Transverse colon (tissue), 4 donors: ENCODE results near the gene DDHD1. TPM values are rescaled to one million over a fixed set of nuclear protein-coding genes. Genes with fewer than 3 reads are reported as not detected.
"Not testable (repeated sequence)": the region's sequence is repeated elsewhere in the genome, so short reads cannot be mapped to it uniquely, and the experiment has no call there.

Source experiments
- DNase-seq: peaks from one replicate; pipeline ENCODE4 v3.0.0-alpha.2; 2019
- H3K27ac ChIP-seq, 4 donors: fragments of 200-600 bp; sonication (generic); 2 replicates each; pipeline ENCODE4 v1.5.1; 2016 to 2018; ENCODE audit warnings: inconsistent platforms in 4 of 4
- H3K27me3 ChIP-seq: fragments of 200-600 bp; sonication (generic); 2 replicates; pipeline ENCODE4 v1.5.1; 2017; ENCODE audit warnings: inconsistent platforms
- H3K36me3 ChIP-seq, 4 donors: fragments of 200-600 bp; sonication (generic); 2 replicates each; pipeline ENCODE4 v1.5.1; 2017 to 2019; ENCODE audit warnings: inconsistent platforms in 4 of 4
- H3K4me1 ChIP-seq, 4 donors: fragments of 200-600 bp; sonication (generic); 2 replicates each; pipeline ENCODE4 v1.5.1; 2017 to 2020; ENCODE audit warnings: inconsistent platforms in 4 of 4
- H3K4me3 ChIP-seq, 4 donors: fragments of 200-600 bp; sonication (generic); 1 replicate in 1 of 4; 2 replicates in 3 of 4; pipeline versions ENCODE4 v1.5.1 to v1.6.1; 2017 to 2019; ENCODE audit warnings: inconsistent platforms in 4 of 4
- H3K9me3 ChIP-seq, 2 donors: fragments of 200-600 bp; sonication (generic); 2 replicates each; pipeline ENCODE4 v1.5.1; 2017 to 2019; ENCODE audit warnings: inconsistent platforms in 2 of 2
- CTCF ChIP-seq, 5 experiments: fragments of 200-600 bp in 3 of 5; fragments of 450-650 bp in 2 of 5; sonication (generic) in 3 of 5; IDR thresholded peaks; 1 replicate in 2 of 5; 2 replicates in 3 of 5; pipeline ENCODE4 v1.5.1; 2016 to 2017; ENCODE audit warnings: antibody characterized with exemption in 5 of 5, inconsistent platforms in 3 of 5, mild to moderate bottlenecking in 2 of 5, moderate library complexity in 1 of 5
- EP300 ChIP-seq: sonication (generic); formaldehyde crosslinking; IDR thresholded peaks from one replicate; pipeline ENCODE4 v1.6.1; 2017; ENCODE audit warnings: antibody characterized with exemption, low read depth
- POLR2A ChIP-seq: fragments of 450-650 bp; IDR thresholded peaks from one replicate; pipeline ENCODE4 v1.6.1; 2016; ENCODE audit warnings: antibody characterized with exemption, mild to moderate bottlenecking, moderate library complexity
- POLR2AphosphoS5 ChIP-seq, 3 donors: sonication (generic); formaldehyde crosslinking; IDR thresholded peaks; one replicate each; pipeline ENCODE4 v1.6.1; 2016; ENCODE audit warnings: antibody characterized with exemption in 3 of 3
- WGBS, 2 donors: methylation state at CpG; one replicate each; pipeline ENCODE4 v1.1.5; 2018; ENCODE audit warnings: low coverage in 1 of 2; 5-methylcytosine and 5-hydroxymethylcytosine counted together
- in situ Hi-C, 4 donors: fragments of 200-750 bp; cut with MboI; loops; one replicate each; pipeline versions ENCODE4 v1.15.0 to v1.15.1; 2017; ENCODE audit warnings: low sequenced_read_pairs in 3 of 4, low pct_ligation_motif_present in 1 of 4, low pct_unique_long_range_greater_than_20kb in 1 of 4
- intact Hi-C: fragments of 100-400 bp; cut with DNase I; formaldehyde crosslinking; loops from one replicate; pipeline ENCODE4 v1.15.1; 2023; ENCODE audit warnings: low total_unique reads
- total RNA-seq, 4 donors: library from RNA; depleted of rRNA; stranded (reverse); fragments of >200 nt; gene quantifications; one replicate each; pipeline ENCODE4 v1.1.0, GENCODE V29; 2016

Gene DDHD1
- total RNA-seq, 4 donors from 2014 or later, result 6.4 to 20.5 (median 13.7) TPM

- in situ Hi-C loops (no loop called here), intact Hi-C loops (no loop called here)
- TF ChIP-seq EP300, result no peak
- no peak for TF ChIP-seq CTCF (IDR thresholded peaks at IDR 0.05)
- TF ChIP-seq POLR2A, result no peak
- TF ChIP-seq POLR2AphosphoS5 (IDR thresholded peaks at IDR 0.05), result no peak
- 81 to 86% methylated on average over 4 to 5 of the region's 5 CpGs for WGBS, 2 donors
- no peak overlapping the region for H3K27ac ChIP-seq
- peaks cover 0 to 7% of the 10 kb centered on the region in 2 donors for H3K9me3 ChIP-seq
- H3K27me3 ChIP-seq, result no peaks in the 10 kb centered on the region
- H3K4me1 ChIP-seq, result no peaks in the 10 kb centered on the region
- H3K36me3 ChIP-seq, result no peaks in the 10 kb centered on the region
- DNase-seq, result no peak
- H3K4me3 ChIP-seq, result no peak overlapping the region
Observed at GRCh38 chr14:53103636-53104340, 49.3 kb downstream of the DDHD1 start.

- intact Hi-C loops, result no loop called here
- TF ChIP-seq CTCF (IDR thresholded peaks at IDR 0.05) (no peak), EP300 (no peak), POLR2A (no peak), POLR2AphosphoS5 (IDR thresholded peaks at IDR 0.05) (no peak)
- Histone ChIP-seq H3K4me3 (no peak overlapping the region), H3K27ac (no peak overlapping the region), H3K36me3 (no peaks in the 10 kb centered on the region), H3K4me1 (no peaks in the 10 kb centered on the region), H3K27me3 (no peaks in the 10 kb centered on the region), H3K9me3 (no peaks in the 10 kb centered on the region)
- WGBS, 2 donors, result 91 to 100% methylated on average over 1 of the region's 1 CpG
- DNase-seq, result no peak
- in situ Hi-C loops, result no loop called here
Observed at GRCh38 chr14:53093206-53093605, 59.9 kb downstream of the DDHD1 start.

- H3K4me1 ChIP-seq, result no peaks in the 10 kb centered on the region
- no peak for DNase-seq
- H3K36me3 ChIP-seq, result no peaks in the 10 kb centered on the region
- TF ChIP-seq POLR2AphosphoS5 (IDR thresholded peaks at IDR 0.05) (no peak), CTCF (IDR thresholded peaks at IDR 0.05) (no peak), EP300 (no peak), POLR2A (no peak)
- 89 to 100% methylated on average over 2 of the region's 2 CpGs for WGBS, 2 donors
- intact Hi-C loops, result no loop called here
- no peak overlapping the region for H3K4me3 ChIP-seq
- H3K9me3 ChIP-seq, result no peaks in the 10 kb centered on the region
- in situ Hi-C loops, result no loop called here
- no peaks in the 10 kb centered on the region for H3K27me3 ChIP-seq
- no peak overlapping the region for H3K27ac ChIP-seq
Observed at GRCh38 chr14:53090853-53091252, 62.3 kb downstream of the DDHD1 start.

- in situ Hi-C loops, DNase-seq, H3K4me3 ChIP-seq, H3K36me3 ChIP-seq, intact Hi-C loops, H3K9me3 ChIP-seq, H3K4me1 ChIP-seq, H3K27me3 ChIP-seq, H3K27ac ChIP-seq: not testable (repeated sequence)
- 97 to 100% methylated on average over 2 to 7 of the region's 7 CpGs for WGBS, 2 donors
Observed at GRCh38 chr14:53084954-53085353, 68.2 kb downstream of the DDHD1 start.

- in situ Hi-C loops, result loop anchor here in 2 of 4 donors (25.0 kb wide), 2 partner anchors 227 to 252 kb away; no protein-coding TSS in a partner anchor
- WGBS, 2 donors, result 60 to 94% methylated on average over 1 of the region's 1 CpG
Observed at GRCh38 chr14:53064475-53064874, 88.6 kb downstream of the DDHD1 start.

More at GRCh38 chr14:53064475-53064874, 88.6 kb downstream of the DDHD1 start:
- Histone ChIP-seq H3K4me1 (no peaks in the 10 kb centered on the region), H3K27me3 (no peaks in the 10 kb centered on the region), H3K36me3 (no peaks in the 10 kb centered on the region), H3K9me3 (no peaks in the 10 kb centered on the region), H3K27ac (no peak overlapping the region), H3K4me3 (no peak overlapping the region)
- intact Hi-C loops, result loop anchor here (5.0 kb wide), 1 partner anchor 1278 kb away; no protein-coding TSS in a partner anchor
- TF ChIP-seq CTCF (IDR thresholded peaks at IDR 0.05) (no peak), POLR2A (no peak), EP300 (no peak), POLR2AphosphoS5 (IDR thresholded peaks at IDR 0.05) (no peak)
- DNase-seq, result no peak
